GM23338 (cell line): ENCODE measurements around the gene SRP68. TPM values are rescaled to one million over a fixed set of nuclear protein-coding genes. Genes with fewer than 3 reads are reported as not detected.

Experiments used
- ATAC-seq: fragments of 200-7000 bp; cut with Tn5 transposase; 3 replicates; pipeline ENCODE4 v1.9.1; 2020
- DNase-seq: peaks from one replicate; pipeline ENCODE4 v3.0.0-alpha.2; 2015; ENCODE audit warnings: low spot score
- H2AFZ ChIP-seq: fragments of 200-600 bp; sonication (generic); 2 replicates; pipeline ENCODE4 v1.8.0; 2016; ENCODE audit warnings: antibody characterized with exemption, mild to moderate bottlenecking, moderate library complexity
- H3F3A ChIP-seq: fragments of 200-600 bp; sonication (generic); replicated peaks from 2 replicates; pipeline ENCODE4 v1.8.0; 2017; ENCODE audit warnings: antibody characterized with exemption, mixed run types, low read depth
- H3K27ac ChIP-seq: fragments of 200-600 bp; sonication (generic); 2 replicates; pipeline ENCODE4 v1.6.1; 2016; ENCODE audit warnings: low read depth
- H3K27me3 ChIP-seq: fragments of 200-600 bp; sonication (generic); 2 replicates; pipeline ENCODE4 v1.8.0; 2016; ENCODE audit warnings: mild to moderate bottlenecking, mixed run types, moderate library complexity; ENCODE audit not compliant: insufficient read depth
- H3K36me3 ChIP-seq: fragments of 200-600 bp; sonication (generic); 2 replicates; pipeline ENCODE4 v1.8.0; 2016; ENCODE audit warnings: mild to moderate bottlenecking; ENCODE audit not compliant: insufficient read depth
- H3K4me1 ChIP-seq: fragments of 200-600 bp; sonication (generic); 2 replicates; pipeline ENCODE4 v1.8.0; 2016; ENCODE audit warnings: mild to moderate bottlenecking, moderate library complexity; ENCODE audit not compliant: insufficient read depth
- H3K4me2 ChIP-seq: fragments of 200-600 bp; sonication (generic); 2 replicates; pipeline ENCODE4 v1.7.1; 2017; ENCODE audit warnings: mixed run types
- H3K4me3 ChIP-seq: fragments of 200-600 bp; sonication (generic); 2 replicates; pipeline ENCODE4 v1.6.1; 2016; ENCODE audit warnings: mixed run types
- H3K79me2 ChIP-seq: fragments of 200-600 bp; sonication (generic); replicated peaks from 2 replicates; pipeline ENCODE4 v1.8.0; 2017; ENCODE audit warnings: mild to moderate bottlenecking; ENCODE audit not compliant: insufficient read depth
- H3K9me2 ChIP-seq: fragments of 200-600 bp; sonication (generic); 2 replicates; pipeline ENCODE4 v1.8.0; 2017; ENCODE audit not compliant: insufficient read depth
- H4K20me1 ChIP-seq: fragments of 200-600 bp; sonication (generic); replicated peaks from 2 replicates; pipeline ENCODE4 v1.8.0; 2017; ENCODE audit warnings: mild to moderate bottlenecking; ENCODE audit not compliant: insufficient read depth
- H3K27ac Mint-ChIP-seq: 2 replicates; pipeline ENCODE4 v1.8.0; 2020; ENCODE audit warnings: inconsistent platforms, mild to moderate bottlenecking, moderate library complexity, mixed read lengths
- H3K27me3 Mint-ChIP-seq: 3 replicates; pipeline ENCODE4 v1.8.0; 2022; ENCODE audit warnings: low read depth, mild to moderate bottlenecking, moderate library complexity, mixed read lengths, inconsistent platforms; ENCODE audit not compliant: insufficient read depth, poor library complexity
- H3K36me3 Mint-ChIP-seq: 3 replicates; pipeline ENCODE4 v1.8.0; 2021; ENCODE audit warnings: low read depth, mild to moderate bottlenecking, inconsistent platforms, moderate library complexity, mixed read lengths
- H3K4me1 Mint-ChIP-seq: 3 replicates; pipeline ENCODE4 v1.8.0; 2020; ENCODE audit warnings: mild to moderate bottlenecking, inconsistent platforms, mixed read lengths
- H3K4me3 Mint-ChIP-seq: 3 replicates; pipeline ENCODE4 v1.8.0; 2021; ENCODE audit warnings: moderate library complexity, mild to moderate bottlenecking, inconsistent platforms, mixed read lengths
- H3K9me3 Mint-ChIP-seq: 3 replicates; pipeline ENCODE4 v1.8.0; 2020; ENCODE audit warnings: moderate library complexity, mild to moderate bottlenecking, inconsistent platforms, mixed read lengths
- CREB1 ChIP-seq: fragments of 250-450 bp; sonication (Bioruptor Pico); IDR thresholded peaks from 2 replicates; pipeline ENCODE4 v1.5.0; 2020; ENCODE audit warnings: low read depth, mild to moderate bottlenecking, moderate library complexity
- ETS1 ChIP-seq: IDR thresholded peaks from 2 replicates; pipeline ENCODE4 v1.6.1; 2016; ENCODE audit warnings: antibody characterized with exemption
- EZH2 ChIP-seq: fragments of 200-600 bp; sonication (generic); IDR thresholded peaks from one replicate; pipeline ENCODE4 v1.8.0; 2017; ENCODE audit warnings: antibody characterized with exemption, mild to moderate bottlenecking, low read depth; ENCODE audit not compliant: unreplicated experiment
- EZH2phosphoT487 ChIP-seq: fragments of 200-600 bp; sonication (generic); IDR thresholded peaks from one replicate; pipeline ENCODE4 v1.8.1; 2018; ENCODE audit warnings: antibody characterized with exemption; ENCODE audit not compliant: unreplicated experiment
- JUNB ChIP-seq: IDR thresholded peaks from one replicate; pipeline ENCODE4 v1.6.1; 2016; ENCODE audit warnings: antibody characterized with exemption; ENCODE audit not compliant: unreplicated experiment
- NANOG ChIP-seq: IDR thresholded peaks from 2 replicates; pipeline ENCODE4 v1.6.1; 2016; ENCODE audit warnings: antibody characterized with exemption, borderline replicate concordance
- POLR2AphosphoS5 ChIP-seq: IDR thresholded peaks from 2 replicates; pipeline ENCODE4 v1.6.1; 2016; ENCODE audit warnings: antibody characterized with exemption, low read depth
- REST ChIP-seq: IDR thresholded peaks from one replicate; pipeline ENCODE4 v1.6.1; 2018; ENCODE audit warnings: antibody characterized with exemption; ENCODE audit not compliant: unreplicated experiment
- STAT1 ChIP-seq: IDR thresholded peaks from one replicate; pipeline ENCODE4 v1.6.1; 2016; ENCODE audit warnings: antibody characterized with exemption; ENCODE audit not compliant: unreplicated experiment
- ZNF114 ChIP-seq: fragments of 250-450 bp; sonication (Bioruptor Pico); IDR thresholded peaks from 2 replicates; pipeline ENCODE4 v1.5.0; 2020; ENCODE audit warnings: mild to moderate bottlenecking, moderate library complexity
- ZNF331 ChIP-seq: fragments of 250-450 bp; sonication (Bioruptor Pico); IDR thresholded peaks from 2 replicates; pipeline ENCODE4 v1.5.0; 2020; ENCODE audit warnings: low read depth, mild to moderate bottlenecking, moderate library complexity
- ZNF462 ChIP-seq: fragments of 250-450 bp; sonication (Bioruptor Pico); IDR thresholded peaks from 2 replicates; pipeline ENCODE4 v1.5.0; 2020; ENCODE audit warnings: mild to moderate bottlenecking, moderate library complexity
- polyA plus RNA-seq: library from polyadenylated mRNA; unstranded; fragments of >200 nt; fragmentation: Nextera tagmentation; extraction: Ambion mirVana; gene quantifications from 2 replicates; pipeline ENCODE4 v1.2.1, GENCODE V29; 2016
- total RNA-seq: library from RNA; depleted of rRNA; stranded (reverse); fragments of >200 nt; shearing (Covaris generic); gene quantifications from 2 replicates; pipeline ENCODE4 v1.2.3, GENCODE V29; 2014

Gene SRP68
- total and polyA plus RNA-seq, 2 experiments from 2014 or later, result 30.7 to 62.8 TPM

GRCh38 chr17:76018340-76018680, 54.0 kb downstream of the SRP68 start (continued):
- TF ChIP-seq EZH2 (no peak), POLR2AphosphoS5 (no peak), STAT1 (no peak), CREB1 (no peak), ZNF114 (CRISPR knock-in tag) (no peak), REST (no peak), ZNF331 (no peak)

GRCh38 chr17:76017481-76018339, 54.6 kb downstream of the SRP68 start:
- no peaks in the 10 kb centered on the region for H3K4me1 ChIP-seq
- no peak overlapping the region for H3K4me2 ChIP-seq
- H3K4me3 ChIP-seq, result no peak overlapping the region
- H3K79me2 ChIP-seq, result no peaks in the 10 kb centered on the region
- H3K9me2 ChIP-seq, result no peaks in the 10 kb centered on the region
- no peaks in the 10 kb centered on the region for H4K20me1 ChIP-seq
- no peaks in the 10 kb centered on the region for H3K36me3 ChIP-seq
- H3K9me3 Mint-ChIP-seq, result no peaks in the 10 kb centered on the region
- H3K27me3 ChIP-seq, result no peaks in the 10 kb centered on the region
- DNase-seq (no peak), ATAC-seq (no peak)
- no peak overlapping the region for H3K4me3 Mint-ChIP-seq
- H2AFZ ChIP-seq, result no peak overlapping the region
- H3K27ac Mint-ChIP-seq, result no peak overlapping the region
- no peaks in the 10 kb centered on the region for H3K36me3 Mint-ChIP-seq
- peaks cover 7% of the 10 kb centered on the region for H3K27me3 Mint-ChIP-seq
- peaks cover 3% of the 10 kb centered on the region; the same call in 2 of the 3 replicates for H3K4me1 Mint-ChIP-seq
- H3K27ac ChIP-seq, result no peak overlapping the region
- 0 out of 2 replicates have a peak, but pooled peaks cover 6% of the 10 kb centered on the region for H3F3A ChIP-seq
- TF ChIP-seq ZNF331 (no peak), NANOG (no peak), STAT1 (no peak), ETS1 (no peak), EZH2phosphoT487 (no peak), JUNB (no peak), POLR2AphosphoS5 (no peak), EZH2 (no peak), ZNF462 (no peak), ZNF114 (CRISPR knock-in tag) (no peak), CREB1 (no peak)
